Astrocyte (in vitro differentiated cells and primary cell): ENCODE data around the gene LILRB5. TPM values are rescaled to one million over a fixed set of nuclear protein-coding genes. Genes with fewer than 3 reads are reported as not detected.
"Not testable (repeated sequence)": the region's sequence is repeated elsewhere in the genome, so short reads cannot be mapped to it uniquely, and the experiment has no call there.

Experiments
- DNase-seq: peaks from one replicate; pipeline ENCODE4 v3.0.0-alpha.2; 2010; ENCODE audit warnings: low read depth
- FAIRE-seq: peaks from 2 replicates; lab custom pipeline; 2011; peaks lifted over from hg19 to GRCh38; lab: Jason Lieb, UNC
- H2AFZ ChIP-seq: 2 replicates; pipeline ENCODE4 v1.6.0; 2012; ENCODE audit warnings: low read depth, low read length, inconsistent platforms
- H3K27ac ChIP-seq: 2 replicates; pipeline ENCODE4 v1.5.1; 2011; ENCODE audit warnings: low read depth, low read length, inconsistent platforms
- H3K27me3 ChIP-seq: 2 replicates; pipeline ENCODE4 v1.6.0; 2011; ENCODE audit warnings: low read length, inconsistent platforms; ENCODE audit not compliant: insufficient read depth
- H3K36me3 ChIP-seq: 2 replicates; pipeline ENCODE4 v1.5.1; 2011; ENCODE audit warnings: low read length, inconsistent platforms; ENCODE audit not compliant: insufficient read depth
- H3K4me1 ChIP-seq: 2 replicates; pipeline ENCODE4 v1.5.1; 2011; ENCODE audit warnings: low read length, inconsistent platforms; ENCODE audit not compliant: insufficient read depth
- H3K4me2 ChIP-seq: 2 replicates; pipeline ENCODE4 v1.6.0; 2012; ENCODE audit warnings: low read length, inconsistent platforms
- H3K4me3 ChIP-seq: 2 replicates; pipeline ENCODE4 v1.5.1; 2011; ENCODE audit warnings: low read depth, mild to moderate bottlenecking, low read length, inconsistent platforms; ENCODE audit not compliant: insufficient read depth
- H3K79me2 ChIP-seq: 2 replicates; pipeline ENCODE4 v1.6.0; 2012; ENCODE audit warnings: mild to moderate bottlenecking, low read length, inconsistent platforms; ENCODE audit not compliant: insufficient read depth
- H3K9ac ChIP-seq: 2 replicates; pipeline ENCODE4 v1.6.0; 2012; ENCODE audit warnings: mild to moderate bottlenecking, low read length, inconsistent platforms
- H3K9me3 ChIP-seq: 2 replicates; pipeline ENCODE4 v1.5.1; 2012; ENCODE audit warnings: low read depth, mild to moderate bottlenecking, low read length, inconsistent platforms; ENCODE audit not compliant: insufficient read depth
- H4K20me1 ChIP-seq: 2 replicates; pipeline ENCODE4 v1.6.0; 2012; ENCODE audit warnings: low read length, inconsistent platforms; ENCODE audit not compliant: insufficient read depth
- H3K27ac Mint-ChIP-seq: one replicate; pipeline ENCODE4 v1.8.0; 2021; ENCODE audit warnings: mild to moderate bottlenecking, mixed read lengths; ENCODE audit not compliant: unreplicated experiment
- H3K27me3 Mint-ChIP-seq: one replicate; pipeline ENCODE4 v1.8.0; 2021; ENCODE audit warnings: low read depth, mixed read lengths; ENCODE audit not compliant: unreplicated experiment
- H3K36me3 Mint-ChIP-seq: one replicate; pipeline ENCODE4 v1.8.0; 2021; ENCODE audit warnings: low read depth, mixed read lengths; ENCODE audit not compliant: unreplicated experiment
- H3K4me1 Mint-ChIP-seq: one replicate; pipeline ENCODE4 v1.8.0; 2021; ENCODE audit warnings: low read depth, mixed read lengths; ENCODE audit not compliant: unreplicated experiment
- H3K4me3 Mint-ChIP-seq: one replicate; pipeline ENCODE4 v1.8.0; 2021; ENCODE audit warnings: mild to moderate bottlenecking, moderate library complexity, mixed read lengths; ENCODE audit not compliant: unreplicated experiment
- H3K9me3 Mint-ChIP-seq: one replicate; pipeline ENCODE4 v1.8.0; 2021; ENCODE audit warnings: mild to moderate bottlenecking, mixed read lengths; ENCODE audit not compliant: unreplicated experiment
- CTCF ChIP-seq: IDR thresholded peaks from 2 replicates; pipeline ENCODE4 v1.5.1; 2011; ENCODE audit warnings: low read depth, mild to moderate bottlenecking, inconsistent platforms, low read length, moderate library complexity; ENCODE audit not compliant: insufficient read depth
- EZH2 ChIP-seq: IDR thresholded peaks from 2 replicates; pipeline ENCODE4 v1.6.1; 2012; ENCODE audit warnings: mild to moderate bottlenecking, low read length, inconsistent platforms; ENCODE audit not compliant: insufficient read depth
- total RNA-seq: library from RNA; stranded (reverse); gene quantifications from 2 replicates; pipeline ENCODE4 v1.2.1, GENCODE V29; 2021

The LILRB5 gene
- total RNA-seq, 1 donor from 2014 or later: not detected

- TF ChIP-seq EZH2 (no peak), CTCF (no peak)
- FAIRE-seq (no peak), DNase-seq (no peak)
- no peaks in the 10 kb centered on the region for H3K79me2 ChIP-seq
- Mint-ChIP-seq H3K4me1 (no peaks in the 10 kb centered on the region), H3K36me3 (peaks cover 8% of the 10 kb centered on the region), H3K4me3 (no peak overlapping the region), H3K27me3 (peaks cover 9% of the 10 kb centered on the region), H3K9me3 (no peaks in the 10 kb centered on the region), H3K27ac (no peak overlapping the region)
- H3K36me3 ChIP-seq: no peaks in the 10 kb centered on the region
- no peaks in the 10 kb centered on the region for H3K9me3 ChIP-seq
- no peak overlapping the region for H3K4me2 ChIP-seq
- no peak overlapping the region for H2AFZ ChIP-seq
- H3K9ac ChIP-seq: no peak overlapping the region
- no peak overlapping the region for H3K4me3 ChIP-seq
- H4K20me1 ChIP-seq: peaks cover 4% of the 10 kb centered on the region
- peaks cover 3% of the 10 kb centered on the region for H3K27me3 ChIP-seq
- H3K4me1 ChIP-seq: no peaks in the 10 kb centered on the region
- no peak overlapping the region for H3K27ac ChIP-seq
Observed at GRCh38 chr19:54218259-54218658, 38.8 kb downstream of the LILRB5 start.

DNA sequence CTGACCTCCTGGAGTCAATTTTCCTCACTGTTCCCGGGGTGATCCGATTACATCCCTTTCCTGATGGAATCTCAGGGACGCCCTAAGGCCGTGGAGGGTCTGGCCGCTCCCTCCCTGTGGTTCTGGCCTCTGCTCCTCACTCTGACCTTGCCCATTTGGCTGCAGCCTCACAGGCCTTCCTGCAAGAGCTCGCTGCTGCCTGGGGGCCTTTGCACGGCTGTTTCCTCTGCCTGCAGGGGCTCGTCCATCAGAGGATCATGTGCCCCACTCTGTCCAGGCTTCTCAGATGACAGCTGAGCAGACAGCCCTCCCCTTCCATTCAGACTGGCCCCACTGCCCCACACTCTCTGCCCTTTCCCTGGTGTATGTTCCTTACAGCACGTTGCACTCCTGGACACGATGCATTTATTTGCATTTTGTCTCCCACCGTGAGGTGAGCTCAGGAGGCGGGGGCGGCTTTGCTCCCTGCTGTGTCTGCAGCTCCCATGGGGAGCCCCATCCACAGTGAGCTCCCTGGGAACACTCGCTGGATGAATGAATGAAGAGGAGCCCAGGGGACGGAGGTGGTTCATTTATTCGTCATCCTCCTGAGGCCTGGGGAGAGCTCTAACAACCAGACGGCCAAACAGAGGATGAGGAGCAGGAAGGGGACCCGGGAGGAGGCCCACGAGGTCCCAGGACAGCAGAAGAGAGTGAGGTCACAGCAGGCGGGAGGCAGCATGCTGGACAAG, 39.4 kb downstream of the LILRB5 start:
- H3K4me2 ChIP-seq, H3K36me3 Mint-ChIP-seq, H3K79me2 ChIP-seq, DNase-seq, H3K27ac Mint-ChIP-seq, FAIRE-seq, H3K27ac ChIP-seq, H3K9me3 ChIP-seq, H3K4me3 ChIP-seq, H3K36me3 ChIP-seq, H3K4me3 Mint-ChIP-seq, H3K9ac ChIP-seq, H3K27me3 ChIP-seq, H3K27me3 Mint-ChIP-seq, H2AFZ ChIP-seq, H3K4me1 Mint-ChIP-seq, H3K4me1 ChIP-seq, H3K9me3 Mint-ChIP-seq: not testable (repeated sequence)
- peaks cover 10% of the 10 kb centered on the region for H4K20me1 ChIP-seq

- no peak overlapping the region for H3K4me3 ChIP-seq
- H3K36me3 ChIP-seq: no peaks in the 10 kb centered on the region
- FAIRE-seq (no peak), DNase-seq (no peak)
- H2AFZ ChIP-seq: no peak overlapping the region
- no peak overlapping the region for H3K27ac ChIP-seq
- no peak overlapping the region for H3K4me3 Mint-ChIP-seq
- peaks cover 8% of the 10 kb centered on the region for H3K36me3 Mint-ChIP-seq
- H4K20me1 ChIP-seq: peaks cover 18% of the 10 kb centered on the region
- no peaks in the 10 kb centered on the region for H3K27me3 ChIP-seq
- no peaks in the 10 kb centered on the region for H3K9me3 ChIP-seq
- peaks cover 1% of the 10 kb centered on the region for H3K27me3 Mint-ChIP-seq
- H3K9ac ChIP-seq: no peak overlapping the region
- H3K9me3 Mint-ChIP-seq: no peaks in the 10 kb centered on the region
- no peaks in the 10 kb centered on the region for H3K4me1 ChIP-seq
- TF ChIP-seq CTCF (no peak), EZH2 (no peak)
- no peak overlapping the region for H3K4me2 ChIP-seq
- no peak overlapping the region for H3K27ac Mint-ChIP-seq
- no peaks in the 10 kb centered on the region for H3K79me2 ChIP-seq
- H3K4me1 Mint-ChIP-seq: no peaks in the 10 kb centered on the region
Observed at GRCh38 chr19:54216869-54217268, 40.2 kb downstream of the LILRB5 start.

- H3K27me3 ChIP-seq, H3K9me3 ChIP-seq, DNase-seq, H2AFZ ChIP-seq, H3K4me3 Mint-ChIP-seq, H3K27me3 Mint-ChIP-seq, H3K4me3 ChIP-seq, FAIRE-seq, H3K27ac Mint-ChIP-seq, H3K4me2 ChIP-seq, H3K79me2 ChIP-seq, H3K9ac ChIP-seq, H3K36me3 ChIP-seq, H3K27ac ChIP-seq, H3K9me3 Mint-ChIP-seq: not testable (repeated sequence)
- Histone ChIP-seq H3K4me1 (peaks cover 12% of the 10 kb centered on the region), H4K20me1 (peaks cover 38% of the 10 kb centered on the region)
- Mint-ChIP-seq H3K4me1 (peaks cover 13% of the 10 kb centered on the region), H3K36me3 (peaks cover 12% of the 10 kb centered on the region)
Observed at GRCh38 chr19:54214734-54215133, 42.3 kb downstream of the LILRB5 start.

DNA sequence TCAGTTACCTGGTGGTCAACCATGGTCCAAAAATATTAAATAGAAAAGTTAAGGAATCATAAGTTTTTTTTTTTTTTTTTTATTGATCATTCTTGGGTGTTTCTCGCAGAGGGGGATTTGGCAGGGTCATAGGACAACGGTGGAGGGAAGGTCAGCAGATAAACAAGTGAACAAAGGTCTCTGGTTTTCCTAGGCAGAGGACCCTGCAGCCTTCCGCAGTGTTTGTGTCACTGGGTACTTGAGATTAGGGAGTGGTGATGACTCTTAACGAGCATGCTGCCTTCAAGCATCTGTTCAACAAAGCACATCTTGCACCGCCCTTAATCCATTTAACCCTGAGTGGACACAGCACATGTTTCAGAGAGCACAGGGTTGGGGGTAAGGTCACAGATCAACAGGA, 42.9 kb downstream of the LILRB5 start:
- not testable (repeated sequence) for H3K27me3 ChIP-seq, H3K36me3 ChIP-seq, H3K79me2 ChIP-seq, H3K4me3 ChIP-seq, H3K9ac ChIP-seq, H2AFZ ChIP-seq, H3K27ac Mint-ChIP-seq, DNase-seq, H3K27me3 Mint-ChIP-seq, H3K9me3 Mint-ChIP-seq, H3K4me2 ChIP-seq, H3K9me3 ChIP-seq, H3K4me3 Mint-ChIP-seq, H3K27ac ChIP-seq, FAIRE-seq
- peaks cover 43% of the 10 kb centered on the region for H4K20me1 ChIP-seq
- Mint-ChIP-seq H3K36me3 (peaks cover 12% of the 10 kb centered on the region), H3K4me1 (peaks cover 14% of the 10 kb centered on the region)
- peaks cover 18% of the 10 kb centered on the region for H3K4me1 ChIP-seq
